Muscle of arm (tissue), 12 donors: Measurements from ENCODE around the gene SLCO4A1. TPM values are rescaled to one million over a fixed set of nuclear protein-coding genes. Genes with fewer than 3 reads are reported as not detected.

ENCODE experiments used
- DNase-seq: peaks from one replicate; pipeline ENCODE4 v3.0.0-alpha.2; 2013
- polyA plus RNA-seq, 12 donors: library from polyadenylated mRNA; unstranded; fragments of 120-200 nt; gene quantifications; one replicate each; pipeline ENCODE4 v1.2.1, GENCODE V29; 2013; ENCODE audit not compliant: insufficient read length in 12 of 12

SLCO4A1 gene
- polyA plus RNA-seq, 12 donors = 0.34 to 2.1 (median 0.60) TPM; not detected in 2

DNA sequence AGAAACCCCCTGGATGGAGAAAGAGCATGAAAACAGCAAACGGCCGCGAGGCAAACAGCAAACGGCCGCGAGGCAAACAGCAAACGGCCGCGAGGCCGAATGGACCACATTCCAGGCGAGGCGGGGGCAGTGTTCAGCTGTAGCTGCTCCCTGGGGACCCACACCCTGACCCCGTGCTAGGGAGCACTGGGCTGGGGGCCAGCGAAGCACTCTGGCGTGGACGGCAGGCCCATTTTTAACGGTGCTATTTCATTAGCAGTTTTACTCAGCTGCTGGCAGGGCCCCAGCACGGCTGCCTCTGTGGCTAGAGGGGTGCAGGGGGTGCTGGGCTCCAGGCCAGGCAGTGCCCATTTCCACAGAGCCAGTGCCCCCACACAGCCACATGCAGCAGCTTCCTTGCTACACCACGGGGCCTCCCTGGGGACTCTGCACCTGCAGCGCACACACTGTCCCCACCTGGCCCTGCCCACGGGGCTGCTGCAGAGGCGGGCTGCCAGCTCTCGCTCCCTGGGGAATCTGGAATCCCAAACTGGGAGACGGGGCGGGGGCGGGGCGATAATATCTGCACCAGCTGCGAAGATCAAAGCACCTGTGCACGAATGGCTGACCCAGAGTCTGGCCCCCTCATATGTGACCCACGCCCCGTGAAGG is 35.6 kb upstream of the SLCO4A1 start:
- DNase-seq = no peak

DNA sequence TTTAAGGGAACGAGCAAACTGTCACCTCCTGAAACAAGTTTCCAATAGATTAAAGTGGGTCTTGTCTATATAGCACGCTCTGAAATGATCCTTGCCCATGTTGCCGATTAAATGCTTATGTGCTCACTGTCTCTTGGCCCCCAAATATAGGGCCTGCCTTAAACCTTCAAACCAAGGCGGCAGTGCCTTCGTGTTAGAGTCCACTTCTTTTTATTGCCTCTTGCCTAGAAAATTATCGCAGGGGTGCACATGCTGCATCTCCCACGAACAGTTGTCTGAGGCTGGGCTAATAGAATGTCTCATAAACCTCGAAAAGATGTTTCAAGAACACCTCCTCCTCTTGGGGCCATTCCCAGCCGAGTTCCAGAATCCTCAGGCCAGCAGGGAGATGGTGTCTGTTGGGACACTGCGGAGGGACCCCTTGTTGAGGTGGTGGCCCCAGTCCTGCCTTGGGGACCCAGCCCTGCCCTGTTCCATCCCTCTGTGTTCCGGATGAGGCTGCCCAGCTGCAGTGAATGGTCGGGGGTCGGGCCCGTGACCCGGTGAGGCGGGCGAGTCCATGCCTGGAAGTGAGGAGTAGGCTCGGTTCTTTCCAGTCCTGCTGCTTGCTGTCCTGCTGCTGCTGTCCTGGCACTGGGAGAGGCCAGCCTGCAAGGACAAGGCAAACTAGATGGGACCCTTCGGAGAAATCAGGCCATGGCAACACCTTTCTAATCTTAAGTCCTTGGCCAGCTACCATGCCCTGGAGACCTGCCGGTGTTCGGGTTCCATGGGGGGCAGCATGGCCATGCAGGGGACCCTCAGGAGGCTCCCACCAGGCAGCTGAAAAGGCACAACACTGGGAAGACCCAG is 34.7 kb upstream of the SLCO4A1 start:
- no peak for DNase-seq

DNA sequence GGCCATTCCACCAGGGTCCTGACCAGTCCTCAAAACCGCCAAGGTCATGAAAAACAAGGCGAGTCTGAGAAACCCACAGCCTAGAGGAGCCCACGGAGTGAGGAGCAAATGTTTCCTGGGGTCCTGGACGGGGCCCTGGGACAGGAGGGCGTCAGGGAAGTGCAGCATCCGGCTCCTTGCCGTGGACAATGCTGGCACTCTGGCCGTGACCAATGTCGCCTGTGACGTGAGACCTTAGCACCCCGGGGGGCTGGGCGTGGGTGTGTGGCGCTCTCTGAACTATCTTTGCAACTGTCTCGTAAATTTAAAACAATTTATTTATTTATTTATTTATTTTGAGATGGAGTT is 34.1 kb upstream of the SLCO4A1 start:
- no peak for DNase-seq

DNA sequence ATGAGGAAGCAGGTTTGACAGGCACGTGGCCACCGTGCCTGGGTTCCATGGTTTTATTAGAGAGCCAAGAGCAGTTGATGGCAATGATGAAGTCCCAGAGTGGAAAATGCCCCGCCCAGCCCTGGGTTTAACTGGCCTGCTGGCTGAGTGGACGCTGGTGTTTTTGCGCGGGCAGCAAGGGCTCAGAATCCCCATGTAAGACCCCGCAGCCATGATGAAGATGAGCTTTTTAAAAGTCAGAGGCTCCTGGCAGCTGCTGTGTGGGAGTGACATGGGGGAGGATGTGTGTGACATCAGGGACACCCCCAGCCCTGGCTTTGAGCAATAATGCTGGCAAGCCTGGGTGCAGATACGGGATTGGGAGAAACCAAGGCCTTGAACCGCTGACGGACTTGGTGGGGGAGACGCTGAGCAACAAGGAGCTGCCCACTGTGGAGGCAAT is 33.0 kb upstream of the SLCO4A1 start:
- DNase-seq = no peak

DNA sequence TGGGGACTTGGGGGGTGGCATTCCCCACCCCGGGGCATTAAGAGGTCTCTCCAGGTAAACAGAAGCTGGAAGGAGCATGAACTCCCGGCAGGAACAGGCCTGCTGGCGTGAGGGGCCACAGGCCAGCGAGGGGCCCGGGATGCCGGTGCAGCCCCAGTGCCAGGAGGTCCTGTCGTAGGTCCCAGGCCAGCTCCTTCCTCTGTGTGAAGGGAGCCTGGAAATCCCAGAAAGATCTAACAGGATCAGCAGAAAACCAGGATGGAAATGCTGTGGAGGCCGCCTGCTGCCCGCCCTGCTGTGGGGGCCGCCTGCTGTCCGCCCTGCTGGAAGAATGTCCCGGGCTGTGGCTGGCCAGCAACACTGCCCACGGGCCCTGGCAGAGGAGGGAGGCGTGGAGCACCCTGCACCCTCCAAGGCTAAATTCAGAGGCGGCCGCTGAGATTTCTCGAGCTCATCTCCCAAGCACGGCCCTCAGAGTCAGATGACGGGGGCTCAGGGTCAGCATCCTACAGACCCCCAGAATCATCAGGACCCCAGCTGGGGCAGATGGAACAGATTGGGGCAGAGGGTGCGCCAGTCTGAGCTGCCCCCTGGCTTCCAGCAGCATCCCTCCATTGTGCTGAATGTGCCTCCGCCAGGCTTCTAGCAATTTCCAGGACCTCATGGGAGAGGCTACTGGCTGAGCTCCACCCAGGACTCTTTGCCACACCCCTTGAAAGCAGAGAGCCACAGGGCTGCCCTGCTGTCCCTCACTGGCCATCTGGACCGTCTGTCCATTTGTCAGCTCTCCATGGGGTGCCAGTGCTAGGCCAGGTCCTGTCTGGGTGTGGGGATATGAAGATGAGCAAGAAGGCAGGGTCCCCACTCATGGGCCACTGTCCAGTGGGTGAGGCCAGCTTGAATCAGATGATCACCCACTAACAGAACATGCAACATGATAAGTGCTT is 32.2 kb upstream of the SLCO4A1 start:
- no peak for DNase-seq

DNA sequence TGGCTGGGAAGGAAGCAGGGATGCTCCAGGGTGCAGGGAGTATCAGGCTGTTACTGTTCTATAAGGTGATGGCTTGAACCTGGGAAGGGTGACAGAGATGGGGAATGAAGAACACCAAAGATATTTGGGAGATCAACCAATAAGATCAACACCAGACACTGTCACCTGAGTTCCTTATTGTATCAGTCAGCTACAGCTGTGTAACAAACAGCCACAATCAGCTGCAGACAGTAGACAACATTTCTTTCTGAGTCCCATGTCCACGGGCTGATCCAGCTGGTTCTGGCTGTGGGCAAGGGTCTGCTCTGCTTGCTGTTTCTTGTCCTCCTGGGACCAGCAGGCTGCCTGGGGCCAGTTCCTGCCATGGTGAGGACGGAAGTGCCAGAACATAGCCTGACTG is 31.3 kb upstream of the SLCO4A1 start:
- no peak for DNase-seq

DNA sequence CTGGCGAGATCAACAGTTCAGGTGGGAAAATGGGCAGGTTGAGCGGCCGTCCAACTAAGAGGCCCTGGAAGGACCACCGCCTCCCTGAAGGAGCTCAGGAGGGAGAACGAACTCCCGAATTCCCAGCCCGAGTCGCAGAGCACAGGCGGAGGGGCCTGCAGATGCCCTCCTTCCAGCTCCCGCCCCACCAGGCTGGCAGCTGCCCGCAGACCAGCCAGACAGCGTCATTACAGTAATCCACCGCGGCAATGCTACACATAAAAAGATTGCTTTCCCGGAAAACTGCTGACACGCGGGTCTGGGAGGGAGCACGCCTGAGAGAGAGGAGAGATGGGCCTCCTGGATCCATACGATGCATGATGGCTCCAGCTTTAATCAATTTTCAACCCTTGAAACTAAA is 30.5 kb upstream of the SLCO4A1 start:
- DNase-seq = no peak

DNA sequence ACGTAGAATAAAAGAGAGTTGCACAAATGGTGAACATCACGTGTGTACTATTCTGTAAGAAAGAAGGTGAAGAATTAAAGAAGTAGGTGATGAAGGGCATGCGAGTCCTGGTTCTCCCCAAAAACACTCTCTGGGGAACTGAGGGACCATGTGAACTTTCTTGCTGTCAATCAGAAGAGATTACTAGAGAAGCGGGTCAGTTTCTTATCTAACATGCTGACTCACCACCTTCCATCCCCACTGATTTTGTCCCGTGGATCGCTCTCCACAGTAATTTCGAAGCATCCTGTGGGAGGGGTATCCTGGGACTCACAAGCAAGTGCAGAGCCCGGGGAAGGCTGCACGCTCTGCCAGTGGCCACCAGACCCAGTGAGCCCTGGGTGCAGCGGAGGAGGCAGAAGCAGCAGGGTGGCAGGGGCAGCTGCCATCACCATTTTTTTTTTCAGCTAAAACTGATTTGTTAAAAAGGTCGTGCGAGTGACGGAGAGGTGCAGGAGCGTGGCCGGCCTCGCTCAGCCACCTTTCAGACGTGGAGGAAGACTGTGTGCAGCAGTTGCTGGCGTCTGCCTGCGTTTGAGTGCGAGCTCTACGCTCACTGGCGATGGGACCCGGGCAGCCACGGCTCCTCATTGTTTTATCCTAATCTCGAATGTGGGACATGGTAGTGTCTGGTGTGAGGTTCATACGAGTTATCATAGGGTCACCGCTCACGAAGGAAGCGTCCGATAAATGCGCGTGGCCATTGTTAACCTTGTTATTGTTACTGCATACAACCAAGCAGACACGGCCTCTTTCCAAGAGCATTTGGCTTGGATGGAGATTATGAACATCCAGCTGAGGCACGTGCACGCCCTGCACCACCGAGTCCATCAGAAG is 28.0 kb upstream of the SLCO4A1 start:
- DNase-seq = no peak

DNA sequence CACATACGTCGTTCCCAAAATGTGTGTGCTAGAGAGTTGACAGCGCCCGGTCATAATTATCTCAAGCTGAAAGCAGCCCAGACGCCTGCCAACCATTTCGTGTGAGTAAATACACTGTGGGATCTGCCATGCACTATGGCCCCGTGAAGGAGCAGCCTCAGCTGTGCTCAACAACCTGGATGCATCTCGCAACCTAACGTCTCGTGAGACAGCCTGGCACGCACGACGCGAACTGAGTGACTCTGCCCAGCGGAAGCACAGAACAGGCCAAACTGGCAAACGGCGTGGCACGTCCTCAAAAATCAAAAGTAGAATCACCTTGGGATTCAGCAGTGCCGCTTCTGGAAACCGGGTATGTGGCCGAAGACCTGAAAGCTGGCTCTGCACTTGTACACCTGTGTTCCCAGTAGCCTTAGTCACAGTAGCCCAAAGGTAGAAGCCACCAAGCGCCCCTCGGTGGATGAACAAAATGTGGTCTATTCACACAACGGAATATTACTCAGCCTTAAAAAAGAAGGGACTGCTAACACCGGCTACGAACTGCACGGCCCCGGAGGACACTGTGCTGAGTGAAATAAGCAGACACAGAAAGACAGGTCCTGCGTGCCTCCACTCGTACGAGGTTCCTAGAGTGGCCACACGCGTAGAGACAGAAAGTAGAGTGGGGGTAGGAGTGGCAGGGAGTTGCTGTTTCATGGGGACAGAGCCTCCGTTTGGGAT is 27.2 kb upstream of the SLCO4A1 start:
- DNase-seq = no peak

DNA sequence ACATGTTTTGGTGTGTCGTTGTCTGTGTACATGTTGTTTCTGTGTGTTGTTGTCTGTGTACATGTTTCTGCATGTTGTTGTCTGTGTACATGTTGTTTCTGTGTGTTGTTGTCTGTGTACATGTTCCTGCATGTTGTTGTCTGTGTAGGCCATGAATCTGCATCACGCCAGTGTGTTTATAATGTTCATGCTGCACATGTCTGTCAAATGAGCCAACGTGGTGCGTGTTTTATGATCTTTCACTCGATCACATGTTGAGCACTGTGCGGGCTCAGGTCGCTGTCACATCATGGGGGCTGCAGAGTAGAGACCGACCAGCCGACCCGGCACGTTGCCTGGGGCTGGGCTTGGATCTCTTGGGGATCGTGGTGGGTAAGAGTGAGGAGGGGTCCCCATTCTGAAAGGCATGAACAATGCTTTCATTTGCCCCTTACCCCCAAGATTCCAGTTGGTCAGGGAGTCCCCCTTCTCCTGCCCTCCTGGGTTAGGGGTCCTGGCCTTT is 26.5 kb upstream of the SLCO4A1 start:
- DNase-seq = no peak

DNA sequence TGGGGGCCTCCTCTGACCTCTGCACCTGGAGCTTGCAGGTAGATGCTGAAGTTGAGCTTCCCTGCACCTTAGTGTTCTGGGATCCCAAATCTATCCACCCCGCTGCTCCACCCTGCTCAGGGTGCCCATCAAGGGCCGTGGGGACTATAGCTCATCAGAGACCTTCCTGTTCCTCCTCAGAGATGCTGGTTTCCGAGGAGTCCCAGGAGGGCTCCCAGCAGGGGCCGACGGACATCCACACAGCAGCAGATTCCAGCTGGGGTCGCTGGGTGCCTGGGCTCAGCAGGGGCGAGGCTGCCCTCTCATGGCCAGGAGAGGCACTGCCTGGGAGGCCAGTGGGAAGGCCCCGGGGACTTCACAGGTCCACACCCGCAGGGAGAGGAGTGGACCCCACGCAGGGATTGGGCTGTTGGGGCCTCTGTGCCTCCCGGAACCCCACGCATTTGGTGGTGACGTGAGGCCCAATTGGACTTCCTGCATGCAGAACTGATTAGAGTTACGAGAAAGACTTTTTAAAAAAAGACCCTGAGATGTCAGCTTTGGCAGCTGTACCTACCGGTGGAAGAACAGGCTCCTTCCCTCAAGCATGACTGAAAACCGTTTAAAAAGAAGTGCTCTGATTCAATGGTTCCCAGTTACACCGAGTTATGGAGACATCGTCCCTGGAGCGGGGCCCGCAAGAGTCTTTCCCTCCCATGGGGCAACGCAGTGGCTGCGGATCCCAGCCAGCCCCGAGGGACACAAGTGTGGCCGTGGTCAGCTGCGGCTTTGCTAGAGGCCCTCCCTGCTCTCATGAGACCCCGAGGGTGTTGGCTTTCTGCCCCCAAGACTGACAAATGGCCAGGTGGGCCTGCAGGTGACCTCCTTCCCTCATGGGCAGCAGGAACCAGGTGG is 25.3 kb upstream of the SLCO4A1 start:
- peak; percentile 41 for DNase-seq

DNA sequence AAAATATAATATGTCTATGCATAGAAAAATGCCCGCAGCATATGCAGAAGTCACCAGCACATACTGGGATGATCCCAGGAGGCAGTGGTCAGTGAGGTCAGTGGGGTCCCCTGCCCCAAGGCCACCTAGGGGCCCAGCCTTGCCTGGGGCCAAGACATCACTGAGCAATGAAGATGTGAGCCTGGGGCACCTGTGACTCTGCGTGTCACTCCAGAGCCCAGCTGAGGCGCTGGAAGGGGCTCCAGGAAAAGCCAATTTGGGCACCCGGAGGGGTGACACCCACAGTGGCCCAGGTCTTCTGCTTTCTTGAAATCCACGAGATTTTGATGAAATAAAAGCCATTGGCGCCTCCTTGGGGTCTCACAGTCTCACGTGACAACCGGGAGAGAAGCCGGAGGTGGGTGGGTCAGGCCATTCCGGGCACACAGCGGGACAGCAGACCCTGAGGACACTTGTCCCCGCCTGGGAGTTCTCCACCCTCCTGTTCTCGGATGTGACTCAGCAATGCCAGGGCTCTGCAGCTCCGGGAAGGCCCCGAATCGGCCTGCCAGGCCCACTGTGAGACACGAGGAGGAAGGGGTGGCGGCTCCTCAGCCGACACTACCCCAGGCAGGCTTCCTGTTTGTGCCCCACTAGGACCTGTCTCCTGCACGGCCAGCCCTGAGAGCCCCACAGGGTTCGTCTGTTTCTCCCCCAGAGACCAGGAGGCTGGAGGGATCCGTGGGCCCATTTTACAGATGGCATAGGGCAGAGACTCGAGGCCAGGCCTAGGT is 24.4 kb upstream of the SLCO4A1 start:
- DNase-seq = no peak

DNA sequence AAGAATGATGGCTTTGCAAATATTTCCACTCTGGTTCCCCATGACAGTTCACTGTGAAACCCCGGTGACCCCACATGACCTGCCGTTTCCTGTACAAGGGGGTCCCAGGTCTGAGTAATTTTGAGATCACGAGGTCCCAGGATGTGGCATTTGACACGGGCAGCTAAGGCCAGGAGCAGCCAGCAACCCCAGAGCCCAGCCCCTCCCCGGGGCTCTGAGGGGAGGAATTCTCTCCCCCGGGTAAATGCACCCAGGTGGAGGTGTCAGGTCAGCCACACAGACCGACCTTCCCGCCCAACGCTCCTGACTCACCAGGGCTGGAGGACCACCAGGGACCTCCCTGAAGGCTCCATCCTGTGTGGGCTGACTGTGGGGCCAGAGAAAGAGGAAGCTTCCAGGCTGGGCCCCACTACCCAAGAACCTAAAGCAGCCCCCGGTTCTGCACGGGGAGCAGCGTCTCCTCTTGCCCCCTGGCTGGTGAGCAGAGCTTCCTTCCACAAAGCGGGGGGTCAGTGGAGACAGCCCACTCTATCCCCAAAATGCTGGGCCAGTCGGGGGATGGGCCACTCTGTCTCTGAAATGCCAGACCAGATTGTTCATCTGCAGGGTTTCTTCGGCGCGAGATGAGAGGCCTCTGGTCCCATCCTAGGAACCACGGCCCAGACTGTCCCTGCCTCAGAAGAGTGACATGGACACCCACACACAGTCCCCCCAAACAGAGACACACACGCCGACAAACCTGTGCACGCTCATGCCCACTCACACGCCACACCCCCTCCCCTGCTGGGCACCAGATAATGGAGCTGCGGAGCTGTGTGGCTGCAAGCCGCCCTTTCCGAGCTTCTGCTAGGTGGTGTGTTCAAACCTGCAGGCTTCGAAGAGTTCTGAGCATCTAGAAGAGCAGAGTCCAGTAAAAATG is 23.4 kb upstream of the SLCO4A1 start:
- no peak for DNase-seq

DNA sequence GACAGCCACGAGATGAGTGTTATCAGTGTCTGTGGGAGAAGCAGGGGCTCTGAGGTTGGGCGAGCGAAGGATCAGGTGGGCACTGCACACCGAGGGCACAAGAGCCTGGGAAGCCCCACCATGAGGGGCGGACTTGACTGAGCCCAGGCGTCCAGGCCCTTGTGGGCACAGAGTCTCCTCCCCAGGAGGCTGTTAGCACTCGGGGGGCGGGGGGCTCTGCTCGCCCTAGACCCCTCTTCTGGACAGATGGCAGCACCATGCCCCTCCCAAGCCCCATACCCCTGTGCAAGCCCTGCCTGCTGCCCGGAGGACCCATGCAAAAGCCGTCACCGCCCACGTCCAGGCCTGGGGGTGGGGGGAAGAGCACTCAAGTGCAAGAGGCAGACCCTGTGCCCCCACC is 21.7 kb upstream of the SLCO4A1 start:
- no peak for DNase-seq

DNA sequence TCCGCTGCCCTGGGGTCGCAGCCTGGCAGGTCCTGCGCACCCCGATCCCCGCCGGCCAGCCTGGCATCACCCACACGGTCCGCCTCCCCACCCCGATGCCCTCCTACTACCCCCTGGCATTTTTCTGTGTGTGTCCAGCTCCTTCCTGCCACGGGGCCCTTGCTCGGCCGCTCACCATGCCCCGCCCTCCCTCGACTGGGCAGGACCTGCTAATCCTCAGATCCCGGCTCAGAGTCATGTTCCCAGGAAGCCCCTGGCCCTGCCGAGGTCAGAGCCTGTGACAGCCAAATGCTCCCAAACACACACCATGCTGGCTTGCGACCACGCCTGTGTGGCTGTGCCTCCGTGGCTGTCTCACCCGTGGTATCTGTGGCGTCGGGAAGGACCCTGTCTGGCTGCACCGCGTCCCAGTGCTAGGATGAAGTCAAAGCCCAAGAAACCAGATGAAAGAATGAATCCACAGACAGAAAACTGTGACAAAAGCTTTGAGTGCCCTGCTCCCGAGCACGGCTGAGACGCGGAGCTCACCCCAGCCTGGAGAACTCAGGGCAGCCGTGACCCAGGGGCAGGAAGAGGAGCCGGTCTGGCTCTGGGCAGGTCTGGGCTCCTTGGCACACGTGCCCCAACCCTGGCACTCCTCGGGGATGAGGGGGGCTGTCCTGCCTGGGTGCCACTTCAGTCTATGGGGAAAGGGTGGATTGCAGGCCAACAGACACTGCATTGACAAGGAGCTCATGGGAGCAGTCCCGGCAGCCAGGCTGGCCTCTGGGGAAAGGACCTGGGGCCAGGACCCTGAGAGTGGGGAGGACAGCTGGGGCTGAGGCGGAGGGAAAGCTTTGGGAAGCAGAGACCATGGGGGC is 20.8 kb upstream of the SLCO4A1 start:
- DNase-seq = no peak

DNA sequence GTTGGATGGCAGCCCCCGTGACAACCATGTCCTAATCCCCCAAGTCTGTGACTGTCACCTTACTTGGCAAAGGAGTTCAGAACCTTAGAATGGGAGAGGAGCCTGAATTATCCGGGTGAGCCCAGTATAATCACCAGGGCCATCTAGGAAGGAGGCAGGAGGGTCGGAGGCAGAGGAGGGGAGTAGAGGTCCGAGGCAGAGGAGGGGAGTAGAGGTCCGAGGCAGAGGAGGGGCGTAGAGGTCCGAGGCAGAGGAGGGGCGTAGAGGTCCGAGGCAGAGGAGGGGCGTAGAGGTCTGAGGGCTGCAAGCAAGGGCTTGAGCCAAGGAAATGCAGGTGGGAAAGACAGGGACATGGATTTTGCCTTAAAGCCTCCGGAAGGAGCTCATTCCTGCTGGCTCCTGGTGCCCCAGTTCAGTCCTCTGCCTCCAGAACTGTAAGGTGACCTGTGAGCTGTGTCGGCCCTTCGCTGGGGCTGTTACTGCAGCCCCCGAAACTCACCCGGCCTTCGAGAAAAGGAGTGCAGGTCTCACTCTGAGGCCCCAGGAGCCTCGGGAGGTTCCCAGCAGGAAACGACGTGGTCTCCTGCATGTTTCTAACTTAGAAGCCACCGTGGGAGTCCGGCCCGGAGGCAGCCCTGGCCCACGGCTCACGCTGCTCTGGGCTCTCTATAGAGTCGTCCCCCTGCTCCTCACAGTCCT is 20.0 kb upstream of the SLCO4A1 start:
- no peak for DNase-seq
